Renal cortex interstitium (tissue), 11 donors: ENCODE results near the gene CPZ. TPM values are rescaled to one million over a fixed set of nuclear protein-coding genes. Genes with fewer than 3 reads are reported as not detected.
A peak's percentile ranks its signal among the peaks of the same experiment; 100 is the strongest.

Experiments
- DNase-seq, 11 donors: peaks; one replicate each; pipeline ENCODE4 v3.0.0-alpha.2; 2013; ENCODE audit warnings: low read depth in 9 of 11, low spot score in 4 of 11; ENCODE audit errors: extremely low read depth in 1 of 11
- polyA plus RNA-seq, 3 donors: library from polyadenylated mRNA; unstranded; fragments of 120-200 nt; gene quantifications; one replicate each; pipeline ENCODE4 v1.2.1, GENCODE V29; 2013; ENCODE audit not compliant: insufficient read length in 3 of 3

Gene CPZ
- polyA plus RNA-seq, 3 donors, result 14.6 to 24.9 (median 19.2) TPM

GRCh38 chr4:8589823-8590545, 2.6 kb upstream of the CPZ start:
- DNase-seq, result no peak

- DNase-seq, result no peak
Measured at GRCh38 chr4:8590546-8590880, 2.1 kb upstream of the CPZ start.

- DNase-seq, result no peak
Measured at GRCh38 chr4:8591114-8591513, 1.5 kb upstream of the CPZ start.

DNA sequence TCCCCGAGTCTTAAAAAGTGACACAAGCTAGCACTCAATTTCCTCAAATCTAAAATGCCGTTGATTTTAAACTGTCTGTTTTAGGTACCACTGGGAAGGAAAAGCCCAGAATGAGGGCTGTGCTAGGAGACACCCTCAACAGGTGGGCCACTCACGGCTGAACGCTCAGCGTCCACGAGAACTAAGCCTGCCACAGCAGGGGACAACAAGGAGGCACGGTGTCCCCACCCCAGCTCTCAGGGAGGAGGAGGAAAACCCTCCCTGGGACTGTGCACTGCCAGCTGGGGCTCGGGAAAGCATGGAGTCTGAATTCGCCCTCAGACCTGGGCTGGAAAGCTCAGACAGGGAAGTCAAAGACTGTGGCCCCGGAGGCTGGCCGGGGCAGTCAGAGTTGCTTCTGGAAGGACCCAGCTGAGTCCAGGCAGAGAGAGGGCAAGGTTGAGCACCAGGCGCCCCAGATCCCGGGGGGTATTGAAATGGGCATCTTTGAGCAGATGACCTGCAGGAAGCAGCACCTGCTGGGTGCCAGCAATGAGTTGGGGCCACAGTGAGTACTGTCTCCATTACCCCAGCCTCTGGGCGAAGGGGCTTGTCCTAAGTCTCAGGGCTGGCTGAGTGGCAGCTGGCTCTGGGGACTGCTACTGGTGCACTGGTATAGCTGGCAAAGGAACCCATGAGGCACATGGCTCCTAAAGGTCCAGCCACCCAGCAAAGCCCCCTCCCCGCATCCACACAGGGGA, 769 bp upstream of the CPZ start:
- no peak for DNase-seq

- DNase-seq, result no peak
Measured at GRCh38 chr4:8593264-8594096, 915 bp downstream of the CPZ start.

DNA sequence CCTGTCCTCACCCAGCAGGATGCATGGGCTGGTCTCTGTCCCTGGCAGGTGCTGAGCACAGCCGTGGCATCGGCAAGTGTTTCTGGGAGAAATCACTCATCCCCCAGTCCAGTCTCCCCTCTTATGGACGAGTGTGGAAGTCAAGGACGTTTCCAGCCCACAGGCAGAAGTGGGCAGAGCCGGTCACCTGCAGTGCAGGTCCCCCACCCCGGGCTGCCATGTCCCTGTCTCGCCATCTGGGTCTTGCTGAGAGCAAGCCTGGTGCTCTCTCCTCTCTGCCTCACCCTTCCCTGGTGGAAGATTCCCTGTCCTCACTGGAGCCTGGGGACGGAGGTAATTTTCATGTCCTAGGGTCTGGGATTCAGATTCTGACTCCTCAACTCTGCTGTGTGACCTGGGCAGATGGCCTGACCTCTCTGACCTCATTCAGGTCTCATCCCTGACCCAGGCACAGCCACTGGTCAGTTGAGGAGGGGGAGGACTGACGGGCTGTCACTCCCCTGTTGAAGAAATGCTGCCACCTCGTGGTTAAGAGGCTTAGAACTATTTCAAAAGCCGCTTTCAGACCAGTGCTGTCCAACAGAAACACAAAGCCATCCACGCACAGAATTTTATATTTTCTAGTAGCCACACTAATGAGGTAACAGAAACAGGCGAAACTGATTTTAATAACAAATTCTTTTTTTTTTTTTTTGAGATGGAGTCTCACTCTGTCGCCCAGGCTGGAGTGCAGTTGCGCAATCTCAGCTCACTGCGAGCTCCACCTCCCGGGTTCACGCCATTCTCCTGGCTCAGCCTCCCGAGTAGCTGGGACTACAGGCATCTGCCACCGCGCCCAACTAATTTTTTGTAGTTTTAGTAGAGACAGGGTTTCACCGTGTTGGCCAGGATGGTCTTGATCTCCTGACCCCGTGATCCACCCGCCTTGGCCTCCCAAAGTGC, 1.8 kb downstream of the CPZ start:
- peak in 5 of 11 donors; percentile 59 to 83 (median 67) for DNase-seq

DNA sequence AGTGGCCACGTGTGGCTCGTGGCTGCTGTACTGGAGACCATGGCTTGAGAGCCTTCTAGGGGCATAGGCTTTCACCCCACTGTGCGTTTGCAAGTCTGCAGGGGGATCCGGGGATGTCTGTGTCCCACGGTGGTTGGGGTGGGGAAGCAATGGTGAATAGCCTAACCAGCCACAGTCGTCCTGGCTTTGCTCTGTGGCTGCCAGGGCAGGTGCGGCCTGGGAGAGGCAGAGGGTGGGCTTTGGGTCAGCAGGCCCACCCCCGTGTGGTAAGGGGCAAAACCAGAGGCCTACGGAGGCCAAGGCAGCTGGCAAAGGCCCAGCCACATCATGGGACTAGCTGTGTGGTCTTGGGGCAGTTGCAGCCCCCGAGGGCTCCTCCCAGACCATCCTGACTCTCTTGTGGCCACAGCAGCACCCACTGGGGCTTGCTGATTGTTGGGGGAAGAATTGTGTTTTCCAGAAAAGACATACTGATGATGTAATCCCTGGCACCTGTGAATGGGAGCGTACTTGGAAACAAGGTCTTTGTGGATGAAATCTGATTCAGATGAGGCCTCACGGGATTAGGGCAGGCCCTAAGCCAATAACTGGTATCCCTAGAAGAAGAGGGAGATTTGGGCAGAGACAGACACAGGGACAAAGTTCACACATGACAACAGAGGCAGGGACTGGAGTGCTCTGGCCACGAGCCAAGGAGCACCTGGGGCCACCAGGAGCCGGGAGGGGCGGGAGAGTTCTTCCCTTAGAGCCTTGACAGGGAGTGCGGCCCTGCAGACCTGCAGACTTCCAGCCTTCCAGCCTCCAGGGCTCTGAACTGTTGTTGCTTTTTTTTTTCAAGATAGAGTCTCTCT, 2.9 kb downstream of the CPZ start:
- DNase-seq, result no peak

GRCh38 chr4:8596891-8597290, 4.3 kb downstream of the CPZ start:
- no peak for DNase-seq

DNA sequence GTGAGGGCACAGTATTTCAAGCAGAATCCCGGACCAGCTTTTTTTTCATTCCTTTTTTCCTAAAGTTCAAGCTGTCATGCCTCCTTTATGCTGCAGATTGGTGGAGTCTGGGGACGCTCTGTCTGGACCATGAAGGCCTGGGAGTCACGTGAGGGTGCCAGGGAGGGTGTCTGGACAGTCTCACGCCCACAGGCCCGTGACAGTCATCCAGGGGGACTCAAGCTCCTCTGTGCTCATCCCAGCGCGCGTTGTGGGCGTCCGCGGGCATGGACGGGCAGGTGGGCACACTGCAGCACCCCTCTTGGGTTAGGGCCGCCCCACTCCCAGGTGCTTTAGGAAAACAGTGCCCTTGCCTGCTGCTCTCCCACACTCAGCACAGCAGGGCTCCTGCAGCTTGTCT, 4.8 kb downstream of the CPZ start:
- DNase-seq, result no peak

DNA sequence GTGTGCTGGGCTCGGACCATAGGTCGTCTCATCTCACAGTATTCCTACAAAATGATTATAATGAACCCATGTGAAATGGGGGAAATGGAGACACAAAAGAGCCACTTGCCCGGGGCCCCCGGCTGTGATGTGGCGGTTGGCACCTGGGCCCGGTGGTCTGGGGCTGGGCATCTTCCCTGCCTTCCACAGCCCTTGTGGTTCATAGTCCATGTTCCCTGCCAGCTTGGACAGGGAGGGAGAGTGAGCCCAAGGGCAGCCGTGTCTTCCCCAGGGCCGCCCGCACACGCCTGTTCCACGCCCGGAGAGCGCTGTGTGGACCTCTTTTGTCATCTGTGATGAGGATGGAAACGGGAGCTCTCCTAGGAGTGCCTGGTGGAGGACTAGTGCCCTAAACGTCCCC, 5.2 kb downstream of the CPZ start:
- DNase-seq, result no peak

DNA sequence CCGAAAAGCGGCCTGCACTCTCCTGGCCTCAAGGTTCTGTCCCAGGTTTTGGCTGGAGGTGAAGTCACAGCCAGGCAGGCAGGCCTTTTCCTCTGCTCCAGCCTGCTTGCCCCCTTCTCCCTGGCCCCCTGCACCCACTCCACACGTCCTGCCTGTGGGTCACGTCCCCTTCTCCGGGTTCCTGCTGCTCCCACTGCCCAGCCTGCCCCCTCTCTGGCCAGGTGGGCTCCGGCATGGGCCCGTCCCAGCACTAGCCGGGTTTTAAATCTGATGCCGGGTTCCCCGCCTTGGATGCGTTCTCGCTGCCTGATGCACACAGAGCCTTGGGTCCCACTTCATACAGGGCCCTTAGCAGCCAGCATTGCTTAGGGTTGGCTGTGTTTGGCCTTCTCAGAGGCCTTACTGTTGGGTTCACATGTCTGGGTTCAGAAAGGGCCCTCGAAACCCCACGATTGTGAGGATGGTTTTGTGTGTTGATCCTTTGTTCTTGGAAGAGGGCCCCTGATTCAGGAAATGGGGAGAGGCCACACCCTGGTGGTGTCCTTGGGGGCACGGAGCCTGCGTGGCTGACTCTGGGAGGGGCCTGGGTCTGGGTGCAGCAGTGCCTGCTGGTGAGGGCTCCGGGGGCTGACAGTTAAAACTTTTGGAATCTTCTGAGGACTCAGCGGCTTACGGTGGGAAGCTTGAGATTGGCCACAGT, 6.0 kb downstream of the CPZ start:
- no peak for DNase-seq

DNA sequence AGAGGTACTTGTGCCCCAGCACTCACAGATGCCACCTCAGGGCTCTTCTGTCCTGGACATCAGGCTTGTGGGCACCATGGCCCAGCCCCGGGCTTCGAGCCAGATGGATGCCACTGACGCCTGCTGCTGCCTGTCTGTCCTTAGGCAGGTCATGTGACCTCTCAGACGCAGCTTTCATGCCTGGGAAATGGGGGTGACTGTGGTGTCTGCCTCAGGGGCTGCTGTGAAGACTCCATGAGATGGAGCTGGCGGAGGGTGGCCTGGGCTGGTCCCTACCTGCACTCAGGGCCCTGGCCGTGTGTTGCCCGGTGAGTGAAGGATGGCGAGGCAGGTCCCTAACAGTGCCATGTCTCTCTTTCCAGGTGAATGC, 6.5 kb downstream of the CPZ start:
- DNase-seq, result no peak

GRCh38 chr4:8599657-8600056, 7.1 kb downstream of the CPZ start:
- DNase-seq, result no peak

- DNase-seq, result no peak
Measured at GRCh38 chr4:8600266-8600665, 7.7 kb downstream of the CPZ start.

DNA sequence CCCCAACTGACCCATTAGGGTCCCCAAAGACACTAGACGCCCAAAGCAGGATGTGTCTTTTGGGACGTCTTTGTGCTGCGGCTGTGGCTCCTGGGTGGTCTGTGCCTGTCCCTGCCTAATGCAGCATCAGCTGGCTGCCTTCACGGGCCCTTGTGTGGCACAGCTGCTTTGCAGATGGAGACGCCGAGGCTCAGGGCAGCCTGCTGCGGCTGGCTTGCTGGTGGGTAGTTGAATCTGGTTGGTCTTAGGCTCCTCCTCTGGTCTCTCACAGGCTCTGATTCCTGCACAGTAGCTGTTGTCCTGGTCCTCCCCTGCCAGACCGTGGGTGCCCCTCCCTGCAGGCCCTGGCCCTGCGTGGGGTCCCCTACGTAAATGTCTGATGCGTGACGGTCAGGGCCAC, 8.1 kb downstream of the CPZ start:
- DNase-seq, result no peak

- DNase-seq, result no peak
Measured at GRCh38 chr4:8601086-8601485, 8.5 kb downstream of the CPZ start.

DNA sequence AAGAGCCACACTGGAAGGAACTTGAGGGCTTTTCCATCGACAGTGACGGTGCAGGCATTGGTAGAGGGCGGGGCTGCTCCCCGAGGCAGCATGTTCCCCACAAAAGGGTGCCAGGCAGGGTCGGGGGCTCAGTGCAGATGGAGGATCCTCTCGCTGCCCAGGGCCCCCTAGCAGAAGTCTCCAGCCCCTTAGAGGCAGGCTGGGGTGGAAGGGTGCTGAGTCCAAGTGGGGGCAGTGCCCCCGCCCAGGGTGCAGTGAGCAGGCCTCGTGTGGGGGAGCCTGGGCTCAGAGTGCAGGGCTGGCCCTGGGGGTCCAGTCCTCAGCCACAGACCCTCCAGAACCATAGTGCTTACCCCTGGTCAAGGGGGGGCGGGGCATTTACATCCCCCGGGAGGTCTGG, 9.0 kb downstream of the CPZ start:
- DNase-seq, result no peak
